Liver (tissue), 9 donors: ENCODE measurements around the gene KPNA5. TPM values are rescaled to one million over a fixed set of nuclear protein-coding genes. Genes with fewer than 3 reads are reported as not detected.

Experiments
- DNase-seq: peaks from one replicate; pipeline ENCODE4 v3.0.0-alpha.2; 2017; ENCODE audit warnings: low spot score
- H3K27ac ChIP-seq, 2 donors: one replicate each; pipeline ENCODE4 v1.7.0; 2013; ENCODE audit warnings: inconsistent platforms in 2 of 2, low read length in 2 of 2, control low read depth in 1 of 2, low read depth in 1 of 2, mild to moderate bottlenecking in 1 of 2
- H3K27me3 ChIP-seq, 4 donors: one replicate each; pipeline versions ENCODE4 v1.6.1 to v1.7.0; 2013; ENCODE audit warnings: low read length in 3 of 4, inconsistent platforms in 1 of 4, mild to moderate bottlenecking in 1 of 4, moderate library complexity in 1 of 4; ENCODE audit not compliant: control insufficient read depth in 4 of 4, insufficient read depth in 4 of 4
- H3K36me3 ChIP-seq, 4 donors: one replicate each; pipeline versions ENCODE4 v1.6.1 to v1.7.0; 2013; ENCODE audit warnings: low read length in 3 of 4, mild to moderate bottlenecking in 3 of 4, low read depth in 1 of 4, moderate library complexity in 1 of 4; ENCODE audit not compliant: control insufficient read depth in 4 of 4, insufficient read depth in 3 of 4
- H3K4me1 ChIP-seq, 4 donors: one replicate each; pipeline versions ENCODE4 v1.6.1 to v1.7.0; 2013; ENCODE audit warnings: low read length in 3 of 4, mild to moderate bottlenecking in 3 of 4, moderate library complexity in 1 of 4; ENCODE audit not compliant: control insufficient read depth in 4 of 4, insufficient read depth in 4 of 4
- H3K4me3 ChIP-seq, 3 donors: one replicate each; pipeline versions ENCODE4 v1.6.1 to v1.7.0; 2013; ENCODE audit warnings: low read length in 3 of 3, control low read depth in 1 of 3, low read depth in 1 of 3, mild to moderate bottlenecking in 1 of 3
- H3K9ac ChIP-seq, 2 donors: one replicate each; pipeline ENCODE4 v1.7.0; 2013; ENCODE audit warnings: low read length in 2 of 2, mild to moderate bottlenecking in 2 of 2, moderate library complexity in 2 of 2, control low read depth in 1 of 2, low read depth in 1 of 2
- H3K9me3 ChIP-seq, 4 donors: one replicate each; pipeline versions ENCODE4 v1.6.1 to v1.7.0; 2013; ENCODE audit warnings: low read length in 3 of 4; ENCODE audit not compliant: control insufficient read depth in 4 of 4
- EGR1 ChIP-seq, 2 donors: IDR thresholded peaks; 2 replicates each; pipeline ENCODE4 v1.6.1; 2016 to 2018; ENCODE audit warnings: antibody characterized with exemption in 2 of 2, low read depth in 2 of 2
- FOXA1 ChIP-seq: IDR thresholded peaks from 2 replicates; pipeline ENCODE4 v1.6.1; 2016; ENCODE audit warnings: antibody characterized with exemption
- HNF4A ChIP-seq, 2 donors: conservative IDR thresholded peaks; 2 replicates each; pipeline ENCODE4 v1.6.1; 2016; ENCODE audit warnings: antibody characterized with exemption in 2 of 2, mild to moderate bottlenecking in 2 of 2
- JUND ChIP-seq, 2 donors: IDR thresholded peaks; 2 replicates each; pipeline ENCODE4 v1.6.1; 2016; ENCODE audit warnings: antibody characterized with exemption in 2 of 2
- NR2F2 ChIP-seq: IDR thresholded peaks from 2 replicates; pipeline ENCODE4 v1.6.1; 2016; ENCODE audit warnings: antibody characterized with exemption
- SP1 ChIP-seq: IDR thresholded peaks from 2 replicates; pipeline ENCODE4 v1.6.1; 2018; ENCODE audit warnings: antibody characterized with exemption, mild to moderate bottlenecking
- TAF1 ChIP-seq: conservative IDR thresholded peaks from 2 replicates; pipeline ENCODE4 v1.6.1; 2016; ENCODE audit warnings: antibody characterized with exemption, mild to moderate bottlenecking
- ZBTB33 ChIP-seq: IDR thresholded peaks from 2 replicates; pipeline ENCODE4 v1.6.1; 2016; ENCODE audit warnings: antibody characterized with exemption
- WGBS: extraction: QIAGEN DNeasy Blood & Tissue Kit; methylation state at CpG from one replicate; pipeline ENCODE4 v1.1.7; 2013; 5-methylcytosine and 5-hydroxymethylcytosine counted together
- polyA plus RNA-seq, 2 donors: library from polyadenylated mRNA; stranded (reverse) in 1 of 2; unstranded in 1 of 2; fragments of 200-250 nt in 1 of 2; fragments of >200 nt in 1 of 2; fragmentation: Nextera tagmentation in 1 of 2; extraction: Ambion mirVana in 1 of 2; gene quantifications; one replicate each; pipeline versions ENCODE4 v1.2.1 to v1.2.3, GENCODE V29; 2013 to 2015
- total RNA-seq, 2 donors: library from RNA; depleted of rRNA; stranded (reverse); fragments of >200 nt; gene quantifications; one replicate each; pipeline ENCODE4 v1.2.3, GENCODE V29; 2014
- TF ChIP-seq, protein P1 (sequence below): IDR thresholded peaks from 2 replicates; pipeline ENCODE4 v1.6.1; 2016; ENCODE audit warnings: antibody characterized with exemption
- donor health status: healthy.
- donor health status: healthy.
- donor health status: healthy.
- donor health status: healthy.
- donor health status: healthy.

Gene KPNA5
- total and polyA plus RNA-seq, 4 donors = 0.63 to 3.6 (median 2.3) TPM

GRCh38 chr6:116766506-116767176 is 85.6 kb downstream of the KPNA5 start (continued):
- no peak for TF ChIP-seq ZBTB33

DNA sequence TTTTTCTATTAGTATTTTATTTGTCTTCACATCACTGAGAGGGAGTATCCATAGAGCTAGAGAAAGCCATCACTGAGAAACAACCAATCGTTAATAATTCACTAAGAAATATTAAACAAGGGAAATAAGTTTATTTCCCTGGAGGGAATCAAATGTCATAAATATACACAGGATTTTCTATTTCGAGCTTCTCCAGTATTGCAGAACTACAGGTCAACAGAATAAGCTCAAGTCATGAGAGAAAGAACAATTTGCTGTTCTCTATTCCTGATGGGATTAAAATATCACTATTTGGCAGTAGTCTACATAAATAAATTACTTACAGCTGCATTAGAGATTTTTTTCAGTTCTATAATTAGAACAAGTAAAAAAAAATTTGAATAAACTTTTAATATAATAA is 86.7 kb downstream of the KPNA5 start:
- WGBS = 75% methylated on average over 2 of the region's 2 CpGs
- peaks cover 0 to 10% (median 3%) of the 10 kb centered on the region in 4 donors for H3K27me3 ChIP-seq
- TF ChIP-seq HNF4A (conservative IDR thresholded peaks at IDR 0.05) (no peak), SP1 (no peak), TAF1 (no peak), JUND (IDR thresholded peaks at IDR 0.05) (no peak), EGR1 (IDR thresholded peaks at IDR 0.05; ENCODE audit: low read depth in 2 of 2) (no peak), NR2F2 (no peak)
- TF ChIP-seq, protein P1, sequence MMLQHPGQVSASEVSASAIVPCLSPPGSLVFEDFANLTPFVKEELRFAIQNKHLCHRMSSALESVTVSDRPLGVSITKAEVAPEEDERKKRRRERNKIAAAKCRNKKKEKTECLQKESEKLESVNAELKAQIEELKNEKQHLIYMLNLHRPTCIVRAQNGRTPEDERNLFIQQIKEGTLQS = no peak
- no peak overlapping the region for H3K27ac ChIP-seq
- H3K36me3 ChIP-seq = no peaks in the 10 kb centered on the region
- peaks cover 3 to 13% (median 10%) of the 10 kb centered on the region in 4 donors for H3K4me1 ChIP-seq
- no peaks in the 10 kb centered on the region for H3K9me3 ChIP-seq
- no peak overlapping the region for H3K9ac ChIP-seq
- H3K4me3 ChIP-seq = no peak overlapping the region
- DNase-seq = no peak

GRCh38 chr6:116772450-116772849 is 91.4 kb downstream of the KPNA5 start:
- Histone ChIP-seq H3K4me3 (no peak overlapping the region), H3K27me3 (peaks cover 0 to 3% (median 0%) of the 10 kb centered on the region in 4 donors), H3K36me3 (no peaks in the 10 kb centered on the region), H3K9me3 (no peaks in the 10 kb centered on the region), H3K4me1 (no peaks in the 10 kb centered on the region), H3K27ac (no peak overlapping the region), H3K9ac (no peak overlapping the region)
- no peak for DNase-seq
- TF ChIP-seq JUND (IDR thresholded peaks at IDR 0.05) = no peak
- no peak for TF ChIP-seq FOXA1
- WGBS = 62% methylated on average over 1 of the region's 1 CpG

GRCh38 chr6:116773886-116774285 is 92.9 kb downstream of the KPNA5 start:
- Histone ChIP-seq H3K9me3 (no peaks in the 10 kb centered on the region), H3K27ac (no peak overlapping the region), H3K27me3 (peaks cover 0 to 3% (median 0%) of the 10 kb centered on the region in 4 donors), H3K4me1 (no peaks in the 10 kb centered on the region), H3K4me3 (no peak overlapping the region), H3K9ac (no peak overlapping the region), H3K36me3 (no peaks in the 10 kb centered on the region)
- no peak for DNase-seq
- TF ChIP-seq FOXA1 = no peak
- 69% methylated on average over 1 of the region's 1 CpG for WGBS
